B cell (primary cell): Measurements from ENCODE around the gene FLII. TPM values are rescaled to one million over a fixed set of nuclear protein-coding genes. Genes with fewer than 3 reads are reported as not detected.

Experiments
- ATAC-seq: fragments of 200-7000 bp; cut with Tn5 transposase; one replicate; pipeline ENCODE4 v1.10.0; 2021; ENCODE audit warnings: low read depth, mild to moderate bottlenecking, moderate number of reproducible peaks, moderate library complexity
- CTCF ChIA-PET: fragments of 350-600 bp; sonication (Branson Sonifier 250); formaldehyde crosslinking; loops from one replicate; lab custom pipeline; 2021; ENCODE audit warnings: antibody characterized with exemption, inconsistent platforms; lab: Charles Lee
- POLR2A ChIA-PET: fragments of 350-600 bp; sonication (Branson Sonifier 250); formaldehyde crosslinking; loops from one replicate; lab custom pipeline; 2021; ENCODE audit warnings: antibody characterized with exemption; lab: Charles Lee
- DNase-seq: peaks from one replicate; pipeline ENCODE4 v3.0.0; 2013
- H2AFZ ChIP-seq: 2 replicates; pipeline ENCODE4 v1.6.1; 2012; ENCODE audit warnings: mild to moderate bottlenecking, low read depth, low read length; ENCODE audit not compliant: insufficient read depth, poor library complexity, severe bottlenecking
- H3K27ac ChIP-seq, 2 donors: 1 replicate in 1 of 2; 2 replicates in 1 of 2; pipeline ENCODE4 v1.5.1; 2012 to 2013; ENCODE audit warnings: low read length in 2 of 2, mild to moderate bottlenecking in 2 of 2, moderate library complexity in 1 of 2
- H3K27me3 ChIP-seq, 4 experiments: fragments of 200-600 bp in 1 of 4; sonication (generic) in 1 of 4; replicated peaks in 1 of 4; 1 replicate in 2 of 4; 2 replicates in 2 of 4; pipeline versions ENCODE4 v1.6.1 to v1.7.0; 2013 to 2016; ENCODE audit warnings: low read length in 3 of 4, mild to moderate bottlenecking in 2 of 4, mixed read lengths in 1 of 4, moderate library complexity in 1 of 4; ENCODE audit not compliant: insufficient read depth in 4 of 4, control insufficient read depth in 3 of 4; ENCODE audit errors: control extremely low read depth in 1 of 4
- H3K36me3 ChIP-seq, 2 experiments: replicated peaks in 1 of 2; 1 replicate in 1 of 2; 2 replicates in 1 of 2; pipeline versions ENCODE4 v1.6.1 to v1.7.1; 2013; ENCODE audit warnings: low read length in 1 of 2; ENCODE audit not compliant: insufficient read depth in 2 of 2, control insufficient read depth in 1 of 2; ENCODE audit errors: control extremely low read depth in 1 of 2, extremely low read depth in 1 of 2
- H3K4me1 ChIP-seq, 2 donors: fragments of 200-600 bp in 1 of 2; sonication (generic) in 1 of 2; 1 replicate in 1 of 2; 2 replicates in 1 of 2; pipeline versions ENCODE4 v1.5.1 to v1.6.1; 2013 to 2017; ENCODE audit warnings: low read length in 2 of 2; ENCODE audit not compliant: control insufficient read depth in 2 of 2, insufficient read depth in 2 of 2
- H3K4me2 ChIP-seq: replicated peaks from 2 replicates; pipeline ENCODE3; 2012; ENCODE audit warnings: mild to moderate bottlenecking, low read depth, low read length; ENCODE audit not compliant: poor library complexity, severe bottlenecking
- H3K4me3 ChIP-seq, 5 experiments: fragments of 200-600 bp in 1 of 5; sonication (generic) in 1 of 5; 1 replicate in 3 of 5; 2 replicates in 2 of 5; pipeline versions ENCODE4 v1.5.1 to v1.7.0; 2011 to 2016; ENCODE audit warnings: low read length in 4 of 5, mild to moderate bottlenecking in 4 of 5, low read depth in 2 of 5, control low read depth in 1 of 5, moderate library complexity in 1 of 5; ENCODE audit not compliant: insufficient read depth in 1 of 5; ENCODE audit errors: control extremely low read depth in 1 of 5, extremely low read depth in 1 of 5
- H3K79me2 ChIP-seq: fragments of 200-600 bp; sonication (generic); one replicate; pipeline ENCODE4 v1.6.0; 2016; ENCODE audit warnings: low read length; ENCODE audit not compliant: control insufficient read depth, insufficient read depth
- H3K9ac ChIP-seq: fragments of 200-600 bp; sonication (generic); 2 replicates; pipeline ENCODE4 v1.6.1; 2017; ENCODE audit warnings: mild to moderate bottlenecking, low read length, moderate library complexity
- H3K9me3 ChIP-seq, 3 donors: one replicate each; pipeline versions ENCODE4 v1.6.1 to v1.7.1; 2013; ENCODE audit warnings: low read length in 2 of 3; ENCODE audit not compliant: control insufficient read depth in 2 of 3, insufficient read depth in 1 of 3; ENCODE audit errors: control extremely low read depth in 1 of 3
- H4K20me1 ChIP-seq: 2 replicates; pipeline ENCODE4 v1.6.0; 2012; ENCODE audit warnings: mild to moderate bottlenecking, low read length; ENCODE audit not compliant: insufficient read depth, control insufficient read depth, poor library complexity, severe bottlenecking
- H3K27ac Mint-ChIP-seq: one replicate; pipeline ENCODE4 v1.8.0; 2021; ENCODE audit warnings: mixed read lengths
- H3K27me3 Mint-ChIP-seq: one replicate; pipeline ENCODE4 v1.8.0; 2021; ENCODE audit warnings: mixed read lengths
- H3K4me1 Mint-ChIP-seq: one replicate; pipeline ENCODE4 v1.8.0; 2021; ENCODE audit warnings: mixed read lengths
- H3K4me3 Mint-ChIP-seq: one replicate; pipeline ENCODE4 v1.8.0; 2021; ENCODE audit warnings: mixed read lengths
- H3K9me3 Mint-ChIP-seq: one replicate; pipeline ENCODE4 v1.8.0; 2022; ENCODE audit warnings: mixed read lengths; ENCODE audit not compliant: insufficient read depth
- EZH2 ChIP-seq: IDR thresholded peaks from 2 replicates; pipeline ENCODE4 v1.6.1; 2012; ENCODE audit warnings: borderline replicate concordance, low read depth, mild to moderate bottlenecking, moderate library complexity, low read length; ENCODE audit not compliant: insufficient read depth, poor library complexity, severe bottlenecking
- WGBS: methylation state at CpG from one replicate; pipeline ENCODE4 v1.1.5; 2013; ENCODE audit warnings: missing lambda C conversion rate; ENCODE audit not compliant: insufficient coverage; 5-methylcytosine and 5-hydroxymethylcytosine counted together
- intact Hi-C: fragments of 100-400 bp; cut with micrococcal nuclease; formaldehyde crosslinking; loops from one replicate; pipeline ENCODE4 v1.10.0; 2022
- polyA plus RNA-seq: library from polyadenylated mRNA; depleted of rRNA; stranded (reverse); fragments of >200 nt; gene quantifications from 2 replicates; pipeline ENCODE4 v1.2.3, GENCODE V29; 2012
- total RNA-seq, 2 donors: library from RNA; stranded (reverse); fragments of 120-200 nt in 1 of 2; gene quantifications; 1 replicate in 1 of 2; 2 replicates in 1 of 2; pipeline versions ENCODE4 v1.2.3 to v1.2.4, GENCODE V29; 2013 to 2022
- TF ChIP-seq, protein P1 (sequence below): fragments of 200-600 bp; IDR thresholded peaks from one replicate; pipeline ENCODE4 v1.8.0; 2022; ENCODE audit warnings: antibody characterized with exemption, mild to moderate bottlenecking

The FLII gene
- total and polyA plus RNA-seq, 2 donors (not counting 1 experiment from before 2014, with no cell fraction given) = 357 to 531 TPM

DNA sequence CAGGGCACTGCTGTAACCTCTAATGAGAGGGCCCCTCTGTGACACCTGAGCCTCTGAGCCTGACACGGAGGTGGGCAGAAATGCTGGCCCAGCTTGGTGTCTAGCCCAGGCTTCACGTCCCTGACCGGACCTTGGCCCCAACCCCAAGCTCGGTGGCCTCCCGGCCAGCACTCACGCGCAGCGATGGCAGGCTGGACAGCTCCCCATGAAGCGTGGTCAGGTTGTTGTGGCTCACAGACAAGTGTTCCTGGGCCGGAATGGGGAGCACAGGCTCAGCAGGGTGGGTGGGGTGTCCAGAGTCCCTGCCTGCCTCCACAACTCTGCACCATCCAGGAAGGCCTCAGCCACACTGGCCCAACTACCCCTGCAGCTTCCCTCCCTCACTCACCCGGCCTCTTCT is 2.2 kb downstream of the FLII start:
- 92% methylated on average over 9 of the region's 11 CpGs for WGBS
- Mint-ChIP-seq H3K4me3 (peak overlapping the region; percentile 56), H3K27me3 (no peaks in the 10 kb centered on the region), H3K27ac (no peak overlapping the region), H3K9me3 (no peaks in the 10 kb centered on the region), H3K4me1 (peaks cover 27% of the 10 kb centered on the region)
- intact Hi-C loops = loop anchor here (5.0 kb wide), 1 partner anchor 974 kb away; the partner anchor contains the start of gene COPS3
- H2AFZ ChIP-seq = no peak overlapping the region
- POLR2A ChIA-PET = no interaction called here
- no peak overlapping the region for H3K4me3 ChIP-seq
- H3K27me3 ChIP-seq = no peaks in the 10 kb centered on the region
- no peak for TF ChIP-seq EZH2
- TF ChIP-seq, protein P1, sequence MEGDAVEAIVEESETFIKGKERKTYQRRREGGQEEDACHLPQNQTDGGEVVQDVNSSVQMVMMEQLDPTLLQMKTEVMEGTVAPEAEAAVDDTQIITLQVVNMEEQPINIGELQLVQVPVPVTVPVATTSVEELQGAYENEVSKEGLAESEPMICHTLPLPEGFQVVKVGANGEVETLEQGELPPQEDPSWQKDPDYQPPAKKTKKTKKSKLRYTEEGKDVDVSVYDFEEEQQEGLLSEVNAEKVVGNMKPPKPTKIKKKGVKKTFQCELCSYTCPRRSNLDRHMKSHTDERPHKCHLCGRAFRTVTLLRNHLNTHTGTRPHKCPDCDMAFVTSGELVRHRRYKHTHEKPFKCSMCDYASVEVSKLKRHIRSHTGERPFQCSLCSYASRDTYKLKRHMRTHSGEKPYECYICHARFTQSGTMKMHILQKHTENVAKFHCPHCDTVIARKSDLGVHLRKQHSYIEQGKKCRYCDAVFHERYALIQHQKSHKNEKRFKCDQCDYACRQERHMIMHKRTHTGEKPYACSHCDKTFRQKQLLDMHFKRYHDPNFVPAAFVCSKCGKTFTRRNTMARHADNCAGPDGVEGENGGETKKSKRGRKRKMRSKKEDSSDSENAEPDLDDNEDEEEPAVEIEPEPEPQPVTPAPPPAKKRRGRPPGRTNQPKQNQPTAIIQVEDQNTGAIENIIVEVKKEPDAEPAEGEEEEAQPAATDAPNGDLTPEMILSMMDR = no peak
- peaks cover 24 to 36% of the 10 kb centered on the region in 2 donors for H3K4me1 ChIP-seq
- peaks cover 45% of the 10 kb centered on the region for H3K79me2 ChIP-seq
- ATAC-seq (no peak), DNase-seq (no peak)
- H3K36me3 ChIP-seq = peaks cover 0 to 49% of the 10 kb centered on the region in 2 experiments
- CTCF ChIA-PET = no interaction called here
- no peak overlapping the region for H3K9ac ChIP-seq
- H4K20me1 ChIP-seq = peaks cover 45% of the 10 kb centered on the region
- no peaks in the 10 kb centered on the region for H3K9me3 ChIP-seq
- H3K4me2 ChIP-seq = peak overlapping the region; percentile 92
- H3K27ac ChIP-seq = no peak overlapping the region

DNA sequence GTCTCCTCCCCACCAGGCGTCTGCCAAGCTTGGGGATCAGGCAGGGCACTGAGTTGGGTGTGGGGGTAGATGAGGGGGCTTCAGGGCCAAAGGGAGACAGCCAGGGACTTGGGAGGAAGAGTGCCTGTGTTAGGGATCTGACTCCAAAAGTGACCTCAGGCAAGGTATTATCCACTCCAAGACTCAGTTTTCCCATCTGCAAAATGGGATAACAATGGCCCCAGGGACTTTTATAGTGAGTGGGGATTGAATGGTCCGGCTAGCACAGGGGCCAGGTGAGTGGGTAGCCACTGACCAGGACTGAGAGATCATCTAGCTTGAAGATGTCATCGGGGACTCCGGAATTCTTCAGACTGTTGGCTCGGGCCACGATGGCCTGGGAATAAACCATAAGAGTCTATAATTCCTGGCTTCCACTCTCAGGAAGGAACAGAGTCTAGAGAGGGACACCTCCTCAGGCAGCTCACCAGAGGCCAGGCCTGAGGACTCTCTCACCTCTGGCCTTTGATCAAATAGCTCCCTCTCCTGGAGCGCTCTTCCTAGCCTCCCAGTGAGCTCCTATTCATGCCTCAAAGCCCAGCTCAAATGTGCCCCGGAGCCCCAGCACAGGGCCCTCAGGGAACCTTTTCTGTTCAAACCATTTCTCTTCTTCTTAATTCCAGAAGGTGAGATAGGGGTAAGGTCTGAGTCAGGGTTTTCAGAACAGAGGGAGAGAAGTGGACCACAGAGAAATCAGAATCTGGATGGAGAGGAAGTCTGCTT is 3.5 kb downstream of the FLII start:
- Mint-ChIP-seq H3K9me3 (no peaks in the 10 kb centered on the region), H3K4me3 (no peak overlapping the region), H3K4me1 (peaks cover 24% of the 10 kb centered on the region), H3K27me3 (no peaks in the 10 kb centered on the region), H3K27ac (no peak overlapping the region)
- TF ChIP-seq, protein P1 = no peak
- TF ChIP-seq EZH2 = no peak
- H3K36me3 ChIP-seq = peaks cover 0 to 61% of the 10 kb centered on the region in 2 experiments
- H3K27me3 ChIP-seq = no peaks in the 10 kb centered on the region
- ATAC-seq (no peak), DNase-seq (no peak)
- H3K4me3 ChIP-seq = no peak overlapping the region
- H4K20me1 ChIP-seq = peaks cover 45% of the 10 kb centered on the region
- intact Hi-C loops = loop anchor here (5.0 kb wide), 1 partner anchor 973 kb away; the partner anchor contains the start of gene COPS3
- ChIA-PET CTCF (no interaction called here), POLR2A (no interaction called here)
- peaks cover 20 to 27% of the 10 kb centered on the region in 2 donors for H3K4me1 ChIP-seq
- no peak overlapping the region for H3K9ac ChIP-seq
- no peak overlapping the region for H2AFZ ChIP-seq
- H3K4me2 ChIP-seq = no peak overlapping the region
- peaks cover 44% of the 10 kb centered on the region for H3K79me2 ChIP-seq
- 97% methylated on average over 6 of the region's 8 CpGs for WGBS
- no peaks in the 10 kb centered on the region for H3K9me3 ChIP-seq
- no peak overlapping the region for H3K27ac ChIP-seq
